ENCODE results near the gene PARVA. TPM values are rescaled to one million over a fixed set of nuclear protein-coding genes. Genes with fewer than 3 reads are reported as not detected.

PARVA gene
- total and polyA plus RNA-seq, 2 donors from 2014 or later = 25.1 to 80.3 TPM

GRCh38 chr11:12496181-12497025 is 119.0 kb downstream of the PARVA start:
- TF ChIP-seq CTCF (IDR thresholded peaks at IDR 0.05; ENCODE audit: borderline replicate concordance, extremely low read depth, insufficient read depth) = no peak
- H3K9ac ChIP-seq (ENCODE audit: low read length in 3 of 3) = no peak overlapping the region
- no peaks in the 10 kb centered on the region for H3K9me3 ChIP-seq (ENCODE audit: control insufficient read depth in 2 of 3, insufficient read depth in 1 of 3, low read length in 3 of 3)
- FAIRE-seq (no peak), DNase-seq (peak in 2 of 5 donors; percentile 15 to 47)
- H3K36me3 ChIP-seq (ENCODE audit: control insufficient read depth in 2 of 3, insufficient read depth in 3 of 3, low read length in 3 of 3) = peaks cover 0 to 2% (median 0%) of the 10 kb centered on the region in 3 donors
- no peak overlapping the region for H3K27ac ChIP-seq (ENCODE audit: low read depth in 2 of 2, low read length in 2 of 2)
- H3K4me3 ChIP-seq (ENCODE audit: low read length in 3 of 3) = no peak overlapping the region
- H3K4me1 ChIP-seq (ENCODE audit: control insufficient read depth in 2 of 3, insufficient read depth in 2 of 3, low read depth in 1 of 3, low read length in 3 of 3) = no peaks in the 10 kb centered on the region
- intact Hi-C loops (cut with DNase I) = no loop called here
- no peaks in the 10 kb centered on the region for H3K27me3 ChIP-seq (ENCODE audit: control insufficient read depth, insufficient read depth, low read length)

GRCh38 chr11:12497431-12497830 is 120.1 kb downstream of the PARVA start:
- FAIRE-seq = no peak
- TF ChIP-seq CTCF (IDR thresholded peaks at IDR 0.05; ENCODE audit: borderline replicate concordance, extremely low read depth, insufficient read depth) = no peak

GRCh38 chr11:12499071-12499470 is 121.7 kb downstream of the PARVA start:
- H3K27ac ChIP-seq (ENCODE audit: low read depth in 2 of 2, low read length in 2 of 2) = no peak overlapping the region
- H3K36me3 ChIP-seq (ENCODE audit: control insufficient read depth in 2 of 3, insufficient read depth in 3 of 3, low read length in 3 of 3) = peaks cover 0 to 3% (median 0%) of the 10 kb centered on the region in 3 donors
- TF ChIP-seq CTCF (IDR thresholded peaks at IDR 0.05; ENCODE audit: borderline replicate concordance, extremely low read depth, insufficient read depth) = no peak
- H3K9ac ChIP-seq (ENCODE audit: low read length in 3 of 3) = no peak overlapping the region
- no peaks in the 10 kb centered on the region for H3K27me3 ChIP-seq (ENCODE audit: control insufficient read depth, insufficient read depth, low read length)
- no peaks in the 10 kb centered on the region for H3K9me3 ChIP-seq (ENCODE audit: control insufficient read depth in 2 of 3, insufficient read depth in 1 of 3, low read length in 3 of 3)
- peaks cover 0 to 2% (median 0%) of the 10 kb centered on the region in 3 donors for H3K4me1 ChIP-seq (ENCODE audit: control insufficient read depth in 2 of 3, insufficient read depth in 2 of 3, low read depth in 1 of 3, low read length in 3 of 3)
- intact Hi-C loops (cut with DNase I) = no loop called here
- DNase-seq = no peak
- no peak overlapping the region for H3K4me3 ChIP-seq (ENCODE audit: low read length in 3 of 3)
- FAIRE-seq = no peak

More at GRCh38 chr11:12497431-12497830, 120.1 kb downstream of the PARVA start:
- H3K27ac ChIP-seq (ENCODE audit: low read depth in 2 of 2, low read length in 2 of 2) = no peak overlapping the region
- no peaks in the 10 kb centered on the region for H3K9me3 ChIP-seq (ENCODE audit: control insufficient read depth in 2 of 3, insufficient read depth in 1 of 3, low read length in 3 of 3)
- no peak overlapping the region for H3K4me3 ChIP-seq (ENCODE audit: low read length in 3 of 3)
- no peaks in the 10 kb centered on the region for H3K27me3 ChIP-seq (ENCODE audit: control insufficient read depth, insufficient read depth, low read length)
- no peak overlapping the region for H3K9ac ChIP-seq (ENCODE audit: low read length in 3 of 3)
- H3K36me3 ChIP-seq (ENCODE audit: control insufficient read depth in 2 of 3, insufficient read depth in 3 of 3, low read length in 3 of 3) = peaks cover 0 to 2% (median 0%) of the 10 kb centered on the region in 3 donors
- DNase-seq = no peak
- H3K4me1 ChIP-seq (ENCODE audit: control insufficient read depth in 2 of 3, insufficient read depth in 2 of 3, low read depth in 1 of 3, low read length in 3 of 3) = no peaks in the 10 kb centered on the region
- intact Hi-C loops (cut with DNase I) = no loop called here

All from kidney (tissue), 14 donors.